Measurements from ENCODE around the gene FECH. TPM values are rescaled to one million over a fixed set of nuclear protein-coding genes. Genes with fewer than 3 reads are reported as not detected.

FECH gene, protein sequence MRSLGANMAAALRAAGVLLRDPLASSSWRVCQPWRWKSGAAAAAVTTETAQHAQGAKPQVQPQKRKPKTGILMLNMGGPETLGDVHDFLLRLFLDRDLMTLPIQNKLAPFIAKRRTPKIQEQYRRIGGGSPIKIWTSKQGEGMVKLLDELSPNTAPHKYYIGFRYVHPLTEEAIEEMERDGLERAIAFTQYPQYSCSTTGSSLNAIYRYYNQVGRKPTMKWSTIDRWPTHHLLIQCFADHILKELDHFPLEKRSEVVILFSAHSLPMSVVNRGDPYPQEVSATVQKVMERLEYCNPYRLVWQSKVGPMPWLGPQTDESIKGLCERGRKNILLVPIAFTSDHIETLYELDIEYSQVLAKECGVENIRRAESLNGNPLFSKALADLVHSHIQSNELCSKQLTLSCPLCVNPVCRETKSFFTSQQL
- total RNA-seq = 10 to 100 TPM; 17.1 to 22.0 (median 20.4) TPM
- long read RNA-seq, donor 1, transcript FECH-201 (11 exons, 3,853 nt) = major isoform, 10 of 15 reads
- long read RNA-seq, donor 1, partial matches to known transcripts = 2 of 15 reads
- long read RNA-seq, donor 1, other reads (novel, unspliced or antisense) = 1 of 15 reads
- long read RNA-seq, donor 2, transcript FECH-201 (11 exons, 3,853 nt) = major isoform, 5 of 7 reads
- long read RNA-seq, donor 2, partial matches to known transcripts = 0 of 7 reads
- long read RNA-seq, donor 2, other reads (novel, unspliced or antisense) = 2 of 7 reads

DNA sequence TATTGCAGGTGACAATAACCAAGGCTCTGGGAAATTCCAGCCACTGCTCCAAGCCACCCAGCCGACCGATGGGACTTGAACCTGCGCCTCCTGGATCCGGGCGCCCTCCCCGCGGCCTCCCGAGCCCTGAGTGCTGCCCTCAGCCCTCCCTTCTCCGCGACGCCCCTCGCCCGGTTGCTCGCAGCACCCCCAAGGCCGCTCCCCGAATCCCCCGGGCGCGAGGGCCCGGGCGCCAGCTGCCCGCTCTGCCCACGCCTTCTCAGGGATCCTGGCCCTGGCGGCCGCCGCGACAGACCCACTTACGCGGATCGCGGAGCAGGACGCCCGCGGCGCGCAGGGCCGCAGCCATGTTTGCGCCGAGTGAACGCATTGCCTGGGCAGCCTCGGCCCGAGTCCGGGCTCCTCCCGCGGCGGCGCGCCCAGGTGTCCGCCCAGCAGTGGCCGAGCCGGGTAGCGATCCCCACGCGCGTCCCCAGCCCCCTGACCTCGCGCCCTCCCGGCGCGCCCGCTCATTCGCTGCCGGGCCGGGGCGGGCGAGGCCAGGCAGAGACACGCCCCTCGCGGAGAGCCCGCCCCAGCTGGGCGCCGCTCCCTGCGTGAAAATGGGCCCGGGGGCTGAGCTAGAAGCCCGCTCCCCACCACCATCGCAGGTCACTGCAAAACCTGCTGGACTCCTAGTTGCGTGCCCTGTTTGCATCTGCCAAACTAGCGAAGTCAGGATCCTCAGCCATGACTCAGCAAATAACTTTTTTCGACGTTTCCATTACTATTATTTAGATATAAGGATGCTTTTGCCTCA lies at the start of gene FECH:
TSS of gene FECH (minus strand) at position 452 of the 799 bp plus-strand sequence. CDS start at position 370, 82 bp downstream.
- TF ChIP-seq, protein P1, sequence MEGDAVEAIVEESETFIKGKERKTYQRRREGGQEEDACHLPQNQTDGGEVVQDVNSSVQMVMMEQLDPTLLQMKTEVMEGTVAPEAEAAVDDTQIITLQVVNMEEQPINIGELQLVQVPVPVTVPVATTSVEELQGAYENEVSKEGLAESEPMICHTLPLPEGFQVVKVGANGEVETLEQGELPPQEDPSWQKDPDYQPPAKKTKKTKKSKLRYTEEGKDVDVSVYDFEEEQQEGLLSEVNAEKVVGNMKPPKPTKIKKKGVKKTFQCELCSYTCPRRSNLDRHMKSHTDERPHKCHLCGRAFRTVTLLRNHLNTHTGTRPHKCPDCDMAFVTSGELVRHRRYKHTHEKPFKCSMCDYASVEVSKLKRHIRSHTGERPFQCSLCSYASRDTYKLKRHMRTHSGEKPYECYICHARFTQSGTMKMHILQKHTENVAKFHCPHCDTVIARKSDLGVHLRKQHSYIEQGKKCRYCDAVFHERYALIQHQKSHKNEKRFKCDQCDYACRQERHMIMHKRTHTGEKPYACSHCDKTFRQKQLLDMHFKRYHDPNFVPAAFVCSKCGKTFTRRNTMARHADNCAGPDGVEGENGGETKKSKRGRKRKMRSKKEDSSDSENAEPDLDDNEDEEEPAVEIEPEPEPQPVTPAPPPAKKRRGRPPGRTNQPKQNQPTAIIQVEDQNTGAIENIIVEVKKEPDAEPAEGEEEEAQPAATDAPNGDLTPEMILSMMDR (IDR thresholded peaks at IDR 0.05) = no peak
- Histone ChIP-seq H3K36me3 (ENCODE audit: low read depth) (no peaks in the 10 kb centered on the region), H3K9me3 (no peaks in the 10 kb centered on the region), H3K4me1 (ENCODE audit: low read depth) (peaks cover 7% of the 10 kb centered on the region), H3K4me3 (peak within 1 kb of the TSS; percentile 65)
- ATAC-seq (peak; percentile 94), DNase-seq (peak; percentile 80 to 88 (median 84))
- intact Hi-C loops (cut with DNase I, micrococcal nuclease) = no loop called here

DNA sequence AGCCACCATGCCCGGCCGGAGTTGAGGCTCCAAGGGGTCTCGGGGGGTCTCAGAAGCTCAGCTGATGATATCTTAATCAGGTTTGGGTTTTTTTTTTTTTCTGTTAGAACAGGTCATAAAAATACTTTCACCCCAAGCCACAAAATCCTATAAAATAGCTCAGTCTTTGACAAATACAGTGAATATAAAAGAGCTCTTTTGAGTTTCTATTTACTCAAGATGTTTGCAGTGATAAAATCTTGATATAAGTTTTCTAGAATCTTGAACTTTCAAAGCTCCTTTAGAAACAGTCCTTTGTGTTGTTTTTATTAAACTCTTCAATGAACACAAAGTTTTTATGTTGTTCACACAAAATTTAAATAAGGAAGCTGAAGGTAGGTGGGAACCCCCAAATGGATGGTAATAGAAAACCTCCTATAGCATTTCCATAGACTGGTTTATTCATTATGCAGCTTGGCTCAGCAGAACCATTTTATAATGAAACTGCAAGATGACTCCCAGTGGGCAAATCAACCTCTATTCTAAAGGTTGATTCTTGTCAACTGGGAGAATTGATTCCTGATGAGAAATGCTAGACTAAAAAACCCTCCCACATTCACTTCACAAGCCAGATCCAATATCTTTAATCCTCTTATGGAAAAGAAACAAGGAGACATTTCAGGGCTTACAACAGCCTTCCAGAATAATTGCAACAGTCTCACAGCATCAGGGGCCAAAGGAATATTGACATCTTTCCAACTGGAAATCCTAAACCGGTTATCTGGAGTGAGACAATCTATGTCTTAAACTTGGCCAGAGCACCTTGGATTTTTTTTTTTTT lies 48.7 kb upstream of the FECH start:
- ATAC-seq (no peak), DNase-seq (no peak)
- Histone ChIP-seq H3K9me3 (no peaks in the 10 kb centered on the region), H3K4me1 (ENCODE audit: low read depth) (peaks cover 10% of the 10 kb centered on the region), H3K4me3 (no peak overlapping the region), H3K36me3 (ENCODE audit: low read depth) (no peaks in the 10 kb centered on the region)
- TF ChIP-seq, protein P1 (IDR thresholded peaks at IDR 0.05) = no peak
- intact Hi-C loops (cut with DNase I, micrococcal nuclease) = no loop called here

DNA sequence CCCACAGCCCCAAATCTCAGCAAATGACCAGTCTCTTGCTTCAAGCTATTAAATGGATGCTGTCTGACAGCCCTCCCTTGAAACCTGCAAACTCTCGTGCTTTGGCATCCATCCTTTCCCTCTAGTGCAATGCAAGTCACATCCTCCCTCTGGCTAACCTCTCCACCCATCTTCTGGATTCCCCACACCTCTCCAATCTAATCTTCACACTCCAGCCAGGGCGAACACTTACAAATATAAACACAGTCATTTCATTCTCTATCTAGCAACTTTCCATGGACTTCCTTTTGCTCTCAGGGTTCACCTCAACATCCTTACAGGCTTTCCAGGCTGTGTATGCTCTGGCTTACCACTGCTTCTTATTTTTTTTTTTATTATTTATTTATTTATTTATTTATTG lies 45.2 kb upstream of the FECH start:
- Histone ChIP-seq H3K4me3 (no peak overlapping the region), H3K9me3 (no peaks in the 10 kb centered on the region), H3K4me1 (ENCODE audit: low read depth) (peaks cover 10% of the 10 kb centered on the region), H3K36me3 (ENCODE audit: low read depth) (no peaks in the 10 kb centered on the region)
- no peak for ATAC-seq
- DNase-seq = no peak
- intact Hi-C loops (cut with DNase I, micrococcal nuclease) = no loop called here
- TF ChIP-seq, protein P1 (IDR thresholded peaks at IDR 0.05) = no peak

DNA sequence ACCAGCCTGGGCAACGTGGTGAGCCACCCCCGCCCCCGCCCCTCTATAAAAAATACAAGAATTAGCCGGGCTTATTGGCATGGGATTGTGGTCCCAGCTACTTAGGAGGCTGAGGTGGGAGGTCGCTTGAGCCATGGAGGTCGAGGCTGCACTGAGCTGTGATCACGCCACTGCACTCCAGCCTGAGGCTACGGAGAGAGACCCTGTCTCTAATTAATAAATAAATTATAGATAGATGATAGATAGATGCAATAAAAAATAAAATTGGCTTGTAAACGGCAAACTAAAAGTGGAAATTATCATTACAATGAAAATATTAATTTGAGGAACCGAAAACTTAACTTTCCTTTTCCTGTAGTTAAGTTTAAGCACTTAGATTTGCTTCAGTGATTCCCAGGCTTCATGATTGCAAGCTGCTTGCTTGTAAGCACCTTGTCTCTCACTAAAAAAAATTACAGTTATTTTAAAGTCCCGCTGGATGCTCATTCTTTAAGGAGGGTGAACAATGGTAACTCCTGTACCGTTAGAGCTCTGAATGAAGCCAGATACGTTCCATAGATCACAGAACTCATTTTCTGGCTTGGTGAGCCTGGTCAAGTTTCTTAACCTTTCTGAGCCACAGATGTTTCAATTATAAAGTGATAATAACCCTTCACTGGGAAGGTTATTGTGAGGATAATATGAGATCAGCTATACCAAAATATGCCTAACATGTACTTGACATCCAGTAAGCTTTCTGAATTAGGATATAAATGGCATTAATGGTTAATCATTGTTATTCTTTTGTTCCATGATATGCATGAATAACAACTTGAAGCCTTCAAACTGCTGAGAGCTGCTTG lies 44.5 kb upstream of the FECH start:
- intact Hi-C loops (cut with DNase I, micrococcal nuclease) = no loop called here
- Histone ChIP-seq H3K4me1 (ENCODE audit: low read depth) (peaks cover 10% of the 10 kb centered on the region), H3K36me3 (ENCODE audit: low read depth) (no peaks in the 10 kb centered on the region), H3K9me3 (no peaks in the 10 kb centered on the region), H3K4me3 (peak overlapping the region; percentile 19)
- TF ChIP-seq, protein P1 (IDR thresholded peaks at IDR 0.05) = no peak
- no peak for ATAC-seq
- DNase-seq = no peak
